HL-60/S4 treated with phorbol 12-myristate 13-acetate at 8.2 ng/mL for 4 days and 3 days (cell line): ENCODE data around the gene EWSR1.

Experiments used
- in situ Hi-C: fragments of 300-500 bp; cut with MboI; formaldehyde crosslinking; loops from 2 replicates; pipeline ENCODE4 v1.15.0; 2022; ENCODE audit warnings: low sequenced_read_pairs

Gene EWSR1

GRCh38 chr22:29314537-29315285, 46.6 kb downstream of the EWSR1 start:
- in situ Hi-C loops: no loop called here

GRCh38 chr22:29315286-29316140, 47.4 kb downstream of the EWSR1 start, which contains the start of gene RASL10A:
Gene RASL10A (minus strand): TSS chr22:29315697. CDS start chr22:29315246, 451 bp downstream.
- in situ Hi-C loops: no loop called here

- in situ Hi-C loops: no loop called here
These were observed 48.2 kb downstream of the EWSR1 start for GRCh38 chr22:29316141-29316828.

GRCh38 chr22:29317827-29318454, 49.9 kb downstream of the EWSR1 start:
- in situ Hi-C loops: no loop called here

- in situ Hi-C loops: no loop called here
These were observed 51.0 kb downstream of the EWSR1 start for GRCh38 chr22:29319072-29319471.

- in situ Hi-C loops: no loop called here
These were observed 52.5 kb downstream of the EWSR1 start for GRCh38 chr22:29320546-29320945.

- in situ Hi-C loops: no loop called here
These were observed 55.6 kb downstream of the EWSR1 start for GRCh38 chr22:29323641-29324040.

GRCh38 chr22:29325356-29325755, 57.3 kb downstream of the EWSR1 start:
- in situ Hi-C loops: no loop called here

GRCh38 chr22:29325785-29326315, 57.8 kb downstream of the EWSR1 start:
- in situ Hi-C loops: no loop called here

GRCh38 chr22:29326481-29326880, 58.4 kb downstream of the EWSR1 start:
- in situ Hi-C loops: no loop called here

- in situ Hi-C loops: no loop called here
These were observed 59.2 kb downstream of the EWSR1 start for GRCh38 chr22:29327089-29327764.

GRCh38 chr22:29328055-29328454, 60.0 kb downstream of the EWSR1 start:
- in situ Hi-C loops: no loop called here

- in situ Hi-C loops: no loop called here
These were observed 60.8 kb downstream of the EWSR1 start for GRCh38 chr22:29328566-29329500.

- in situ Hi-C loops: no loop called here
These were observed 61.5 kb downstream of the EWSR1 start for GRCh38 chr22:29329581-29329980.

- in situ Hi-C loops: no loop called here
These were observed 62.2 kb downstream of the EWSR1 start for GRCh38 chr22:29330291-29330690.

- in situ Hi-C loops: no loop called here
These were observed 62.7 kb downstream of the EWSR1 start for GRCh38 chr22:29330753-29331152.

GRCh38 chr22:29331213-29331612, 63.1 kb downstream of the EWSR1 start:
- in situ Hi-C loops: no loop called here

- in situ Hi-C loops: no loop called here
These were observed 63.7 kb downstream of the EWSR1 start for GRCh38 chr22:29331658-29332300.
